Neural cell (in vitro differentiated cells): Measurements from ENCODE around the gene FLT3. TPM values are rescaled to one million over a fixed set of nuclear protein-coding genes. Genes with fewer than 3 reads are reported as not detected.

Source experiments
- H2AFZ ChIP-seq: fragments of 200-600, 300-800 bp; sonication (generic), shearing (Covaris generic); 2 replicates; pipeline ENCODE4 v1.6.0; 2014; ENCODE audit warnings: low read depth, mild to moderate bottlenecking, antibody characterized with exemption, low read length, moderate library complexity
- H3F3A ChIP-seq: fragments of 200-600 bp; shearing (Covaris generic); 2 replicates; pipeline ENCODE4 v1.6.1; 2016; ENCODE audit warnings: mild to moderate bottlenecking, moderate library complexity, mixed read lengths, antibody characterized with exemption, low read length; ENCODE audit not compliant: insufficient read depth, poor library complexity, severe bottlenecking
- H3K27ac ChIP-seq: fragments of 200-600, 300-800 bp; sonication (generic), shearing (Covaris generic); 2 replicates; pipeline ENCODE4 v1.5.1; 2014; ENCODE audit warnings: mild to moderate bottlenecking, low read length, moderate library complexity
- H3K27me3 ChIP-seq: fragments of 300-800, 200-600 bp; sonication (generic), shearing (Covaris generic); 2 replicates; pipeline ENCODE4 v1.6.0; 2014; ENCODE audit warnings: mild to moderate bottlenecking, low read depth, low read length, moderate library complexity; ENCODE audit not compliant: insufficient read depth
- H3K36me3 ChIP-seq: fragments of 300-800, 200-600 bp; sonication (generic), shearing (Covaris generic); 2 replicates; pipeline ENCODE4 v1.5.1; 2014; ENCODE audit warnings: mild to moderate bottlenecking, antibody characterized with exemption, low read length, moderate library complexity; ENCODE audit not compliant: insufficient read depth
- H3K4me2 ChIP-seq: fragments of 300-800, 200-600 bp; sonication (generic), shearing (Covaris generic); 2 replicates; pipeline ENCODE4 v1.6.0; 2014; ENCODE audit warnings: mild to moderate bottlenecking, low read length
- H3K4me3 ChIP-seq: fragments of 300-800, 200-600 bp; sonication (generic), shearing (Covaris generic); 2 replicates; pipeline ENCODE4 v1.5.1; 2014; ENCODE audit warnings: mild to moderate bottlenecking, low read length, moderate library complexity
- H3K79me2 ChIP-seq: fragments of 200-600 bp; shearing (Covaris generic); replicated peaks from 2 replicates; pipeline ENCODE4 v1.6.0; 2014; ENCODE audit warnings: mild to moderate bottlenecking, low read length, moderate library complexity; ENCODE audit not compliant: insufficient read depth
- H3K9ac ChIP-seq: fragments of 300-800, 200-600 bp; sonication (generic), shearing (Covaris generic); 2 replicates; pipeline ENCODE4 v1.6.1; 2016; ENCODE audit warnings: mild to moderate bottlenecking, low read length, mixed read lengths
- H3K9me2 ChIP-seq: fragments of 200-600 bp; shearing (Covaris generic); 2 replicates; pipeline ENCODE4 v1.6.1; 2016; ENCODE audit warnings: mild to moderate bottlenecking, low read length, mixed read lengths; ENCODE audit not compliant: insufficient read depth
- H3K9me3 ChIP-seq: fragments of 200-600, 300-800 bp; sonication (generic), shearing (Covaris generic); 2 replicates; pipeline ENCODE4 v1.6.1; 2016; ENCODE audit warnings: mild to moderate bottlenecking, mixed run types, low read length, moderate library complexity, mixed read lengths
- H4K20me1 ChIP-seq: fragments of 200-600 bp; shearing (Covaris generic); 2 replicates; pipeline ENCODE4 v1.6.1; 2016; ENCODE audit warnings: mild to moderate bottlenecking, mixed run types; ENCODE audit not compliant: insufficient read depth
- CTCF ChIP-seq: fragments of 450-650 bp; IDR thresholded peaks from 2 replicates; pipeline ENCODE4 v1.5.1; 2014; ENCODE audit warnings: antibody characterized with exemption, mild to moderate bottlenecking, moderate library complexity; ENCODE audit not compliant: poor library complexity, severe bottlenecking
- EP300 ChIP-seq: fragments of 450-650 bp; conservative IDR thresholded peaks from 2 replicates; pipeline ENCODE4 v1.6.1; 2014; ENCODE audit warnings: antibody characterized with exemption, mild to moderate bottlenecking, moderate library complexity; ENCODE audit not compliant: poor library complexity, severe bottlenecking
- EZH2 ChIP-seq: fragments of 200-600, 300-800 bp; shearing (Covaris generic), sonication (generic); IDR thresholded peaks from 2 replicates; pipeline ENCODE4 v1.6.1; 2014; ENCODE audit warnings: antibody characterized with exemption, low read length, borderline replicate concordance, mild to moderate bottlenecking; ENCODE audit not compliant: insufficient read depth, poor library complexity, severe bottlenecking
- MXI1 ChIP-seq: fragments of 450-650 bp; conservative IDR thresholded peaks from 2 replicates; pipeline ENCODE4 v1.6.1; 2014; ENCODE audit warnings: antibody characterized with exemption, mild to moderate bottlenecking; ENCODE audit not compliant: poor library complexity, severe bottlenecking
- POLR2AphosphoS5 ChIP-seq: IDR thresholded peaks from 2 replicates; pipeline ENCODE4 v1.6.1; 2012
- RAD21 ChIP-seq: fragments of 450-650 bp; conservative IDR thresholded peaks from 2 replicates; pipeline ENCODE4 v1.6.1; 2014; ENCODE audit warnings: antibody characterized with exemption, mild to moderate bottlenecking, moderate library complexity
- SMC3 ChIP-seq: fragments of 450-650 bp; conservative IDR thresholded peaks from 2 replicates; pipeline ENCODE4 v1.6.1; 2014; ENCODE audit warnings: antibody characterized with exemption, mild to moderate bottlenecking, moderate library complexity; ENCODE audit not compliant: poor library complexity
- TAF1 ChIP-seq: IDR thresholded peaks from 2 replicates; pipeline ENCODE4 v1.6.1; 2012; ENCODE audit warnings: low read depth
- polyA plus RNA-seq: library from polyadenylated mRNA; depleted of rRNA; stranded (reverse); fragments of >200 nt; gene quantifications from 2 replicates; pipeline ENCODE4 v1.2.3, GENCODE V29; 2014
- TF ChIP-seq, protein P1 (sequence below): IDR thresholded peaks from 2 replicates; pipeline ENCODE4 v1.6.1; 2012; ENCODE audit warnings: borderline replicate concordance

Gene FLT3
- polyA plus RNA-seq, 1 donor from 2014 or later: 0.41 TPM

GRCh38 chr13:28002886-28003698 lies 97.3 kb downstream of the FLT3 start:
- Histone ChIP-seq H3K27me3 (no peaks in the 10 kb centered on the region), H3F3A (no peaks in the 10 kb centered on the region), H3K79me2 (no peaks in the 10 kb centered on the region), H3K4me3 (no peak overlapping the region), H3K9ac (no peak overlapping the region), H3K36me3 (no peaks in the 10 kb centered on the region), H3K9me3 (no peaks in the 10 kb centered on the region), H3K4me2 (no peak overlapping the region), H3K27ac (no peak overlapping the region), H2AFZ (no peak overlapping the region), H4K20me1 (no peaks in the 10 kb centered on the region), H3K9me2 (no peaks in the 10 kb centered on the region)
- TF ChIP-seq EP300: no peak
- TF ChIP-seq RAD21: no peak
- TF ChIP-seq, protein P1, sequence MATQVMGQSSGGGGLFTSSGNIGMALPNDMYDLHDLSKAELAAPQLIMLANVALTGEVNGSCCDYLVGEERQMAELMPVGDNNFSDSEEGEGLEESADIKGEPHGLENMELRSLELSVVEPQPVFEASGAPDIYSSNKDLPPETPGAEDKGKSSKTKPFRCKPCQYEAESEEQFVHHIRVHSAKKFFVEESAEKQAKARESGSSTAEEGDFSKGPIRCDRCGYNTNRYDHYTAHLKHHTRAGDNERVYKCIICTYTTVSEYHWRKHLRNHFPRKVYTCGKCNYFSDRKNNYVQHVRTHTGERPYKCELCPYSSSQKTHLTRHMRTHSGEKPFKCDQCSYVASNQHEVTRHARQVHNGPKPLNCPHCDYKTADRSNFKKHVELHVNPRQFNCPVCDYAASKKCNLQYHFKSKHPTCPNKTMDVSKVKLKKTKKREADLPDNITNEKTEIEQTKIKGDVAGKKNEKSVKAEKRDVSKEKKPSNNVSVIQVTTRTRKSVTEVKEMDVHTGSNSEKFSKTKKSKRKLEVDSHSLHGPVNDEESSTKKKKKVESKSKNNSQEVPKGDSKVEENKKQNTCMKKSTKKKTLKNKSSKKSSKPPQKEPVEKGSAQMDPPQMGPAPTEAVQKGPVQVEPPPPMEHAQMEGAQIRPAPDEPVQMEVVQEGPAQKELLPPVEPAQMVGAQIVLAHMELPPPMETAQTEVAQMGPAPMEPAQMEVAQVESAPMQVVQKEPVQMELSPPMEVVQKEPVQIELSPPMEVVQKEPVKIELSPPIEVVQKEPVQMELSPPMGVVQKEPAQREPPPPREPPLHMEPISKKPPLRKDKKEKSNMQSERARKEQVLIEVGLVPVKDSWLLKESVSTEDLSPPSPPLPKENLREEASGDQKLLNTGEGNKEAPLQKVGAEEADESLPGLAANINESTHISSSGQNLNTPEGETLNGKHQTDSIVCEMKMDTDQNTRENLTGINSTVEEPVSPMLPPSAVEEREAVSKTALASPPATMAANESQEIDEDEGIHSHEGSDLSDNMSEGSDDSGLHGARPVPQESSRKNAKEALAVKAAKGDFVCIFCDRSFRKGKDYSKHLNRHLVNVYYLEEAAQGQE: no peak
- TF ChIP-seq EZH2: no peak
- no peak for TF ChIP-seq MXI1
- TF ChIP-seq TAF1: no peak
- no peak for TF ChIP-seq POLR2AphosphoS5
- TF ChIP-seq SMC3: no peak
- no peak for TF ChIP-seq CTCF

- H3F3A ChIP-seq: no peaks in the 10 kb centered on the region
- no peak overlapping the region for H3K4me3 ChIP-seq
- no peak overlapping the region for H3K27ac ChIP-seq
- no peak overlapping the region for H3K9ac ChIP-seq
- H3K9me2 ChIP-seq: no peaks in the 10 kb centered on the region
- no peaks in the 10 kb centered on the region for H3K27me3 ChIP-seq
- no peak overlapping the region for H3K4me2 ChIP-seq
- no peaks in the 10 kb centered on the region for H3K79me2 ChIP-seq
- no peaks in the 10 kb centered on the region for H3K9me3 ChIP-seq
- no peak for TF ChIP-seq TAF1
- TF ChIP-seq, protein P1: no peak
- TF ChIP-seq EZH2: no peak
- no peak for TF ChIP-seq SMC3
- no peak for TF ChIP-seq CTCF
- TF ChIP-seq POLR2AphosphoS5: no peak
- no peak for TF ChIP-seq RAD21
- no peaks in the 10 kb centered on the region for H3K36me3 ChIP-seq
- H2AFZ ChIP-seq: no peak overlapping the region
- H4K20me1 ChIP-seq: no peaks in the 10 kb centered on the region
These were observed 98.4 kb downstream of the FLT3 start for GRCh38 chr13:28001837-28002473.
